Fibroblast of lung (primary cell): ENCODE results near the gene FNBP1L.

Experiments used
- CTCF ChIP-seq, 2 donors: IDR thresholded peaks in 1 of 2; conservative IDR thresholded peaks in 1 of 2; 1 replicate in 1 of 2; 2 replicates in 1 of 2; pipeline ENCODE4 v1.5.1; 2011 to 2012; ENCODE audit warnings: low read length in 2 of 2, control low read depth in 1 of 2, inconsistent platforms in 1 of 2, low read depth in 1 of 2, mild to moderate bottlenecking in 1 of 2
- EZH2 ChIP-seq: IDR thresholded peaks from 2 replicates; pipeline ENCODE4 v1.5.1; 2012; ENCODE audit warnings: low read length, control low read depth, mild to moderate bottlenecking; ENCODE audit errors: missing control alignments

GRCh38 chr1:93567255-93567918 lies 119.5 kb downstream of the FNBP1L start:
- no peak for TF ChIP-seq EZH2
- no peak for TF ChIP-seq CTCF (conservative IDR thresholded peaks at IDR 0.05 in 1 of 2, IDR thresholded peaks at IDR 0.05 in 1 of 2; ENCODE audit: low read depth in 1 of 2, low read length in 2 of 2)
